Left ventricle myocardium superior (tissue), 1 donor: Measurements from ENCODE around the gene FYCO1. TPM values are rescaled to one million over a fixed set of nuclear protein-coding genes. Genes with fewer than 3 reads are reported as not detected.

Experiments
- ATAC-seq: fragments of 200-7000 bp; cut with Tn5 transposase; one replicate; pipeline ENCODE4 v1.9.1; 2020; ENCODE audit warnings: mild to moderate bottlenecking, moderate library complexity
- DNase-seq: peaks from one replicate; pipeline ENCODE4 v3.0.0-alpha.2; 2020
- intact Hi-C: fragments of 100-400 bp; cut with micrococcal nuclease; formaldehyde crosslinking; loops from one replicate; pipeline ENCODE4 v1.11.0; 2022
- total RNA-seq: library from RNA; stranded (reverse); fragmentation: NEBNext Ultra II Directional; extraction: Animal tissue kit (Norgen Biotek cat#: 25700); gene quantifications from one replicate; pipeline ENCODE4 v1.2.1, GENCODE V29; 2021
- donor health status: DM: no; HTN: yes; CAD: no; lungs with severe emphysema.

FYCO1 gene
- total RNA-seq, 1 donor from 2014 or later: 146 TPM

- intact Hi-C loops: no loop called here
- DNase-seq (no peak), ATAC-seq (no peak)
Observed at GRCh38 chr3:45950686-45951600, 44.7 kb downstream of the FYCO1 start.

- no peak for ATAC-seq
- peak; percentile 17 for DNase-seq
- intact Hi-C loops: no loop called here
Observed at GRCh38 chr3:45950131-45950530, 45.5 kb downstream of the FYCO1 start.

- ATAC-seq (no peak), DNase-seq (no peak)
- intact Hi-C loops: no loop called here
Observed at GRCh38 chr3:45949432-45949831, 46.2 kb downstream of the FYCO1 start.

- DNase-seq (no peak), ATAC-seq (no peak)
- intact Hi-C loops: no loop called here
Observed at GRCh38 chr3:45948881-45949280, 46.7 kb downstream of the FYCO1 start.

GRCh38 chr3:45948311-45948781, 47.3 kb downstream of the FYCO1 start:
- no peak for ATAC-seq
- intact Hi-C loops: no loop called here
- DNase-seq: no peak

GRCh38 chr3:45947361-45947760, 48.3 kb downstream of the FYCO1 start:
- ATAC-seq (peak; percentile 49), DNase-seq (no peak)
- intact Hi-C loops: no loop called here

GRCh38 chr3:45946875-45947274, 48.7 kb downstream of the FYCO1 start:
- intact Hi-C loops: no loop called here
- DNase-seq (no peak), ATAC-seq (no peak)

GRCh38 chr3:45946307-45946706, 49.3 kb downstream of the FYCO1 start:
- ATAC-seq (no peak), DNase-seq (no peak)
- intact Hi-C loops: no loop called here

GRCh38 chr3:45944830-45945620, 50.6 kb downstream of the FYCO1 start:
- intact Hi-C loops: no loop called here
- ATAC-seq: no peak
- DNase-seq: no peak

GRCh38 chr3:45943207-45943846, 52.3 kb downstream of the FYCO1 start, which contains the start of gene CXCR6:
CXCR6 (plus strand) TSS chr3:45943464; CDS start chr3:45946482, 3,018 bp downstream.
- no peak for ATAC-seq
- DNase-seq: no peak
- intact Hi-C loops: no loop called here

- DNase-seq: peak; percentile 29
- intact Hi-C loops: no loop called here
- ATAC-seq: no peak
Observed at GRCh38 chr3:45942051-45942825, 53.4 kb downstream of the FYCO1 start.

- DNase-seq (no peak), ATAC-seq (no peak)
- intact Hi-C loops: no loop called here
Observed at GRCh38 chr3:45940781-45941365, 54.8 kb downstream of the FYCO1 start.

GRCh38 chr3:45940004-45940780, 55.4 kb downstream of the FYCO1 start:
- no peak for ATAC-seq
- DNase-seq: no peak
- intact Hi-C loops: no loop called here

GRCh38 chr3:45939341-45939771, 56.3 kb downstream of the FYCO1 start:
- ATAC-seq: peak; percentile 10
- DNase-seq: no peak
- intact Hi-C loops: loop anchor here (2.0 kb wide), 1 partner anchor 139 kb away; no protein-coding TSS in a partner anchor

GRCh38 chr3:45938864-45939263, 56.8 kb downstream of the FYCO1 start:
- intact Hi-C loops: loop anchor here (2.0 kb wide), 1 partner anchor 140 kb away; no protein-coding TSS in a partner anchor
- peak; percentile 74 for DNase-seq
- ATAC-seq: peak; percentile 85

GRCh38 chr3:45938043-45938435, 57.6 kb downstream of the FYCO1 start:
- no peak for ATAC-seq
- intact Hi-C loops: loop anchor here (2.0 kb wide), 1 partner anchor 141 kb away; no protein-coding TSS in a partner anchor
- DNase-seq: no peak
